ENCODE data around the gene RPLP2.

RPLP2 gene

GRCh38 chr11:825366-826226, 15.8 kb downstream of the RPLP2 start:
- no peak for DNase-seq

- DNase-seq: no peak
Observed at GRCh38 chr11:826227-826621, 16.5 kb downstream of the RPLP2 start.

GRCh38 chr11:826836-827145, 17.0 kb downstream of the RPLP2 start:
- DNase-seq: no peak

- DNase-seq: no peak
Observed at GRCh38 chr11:827146-827896, 17.6 kb downstream of the RPLP2 start.

GRCh38 chr11:827897-828192, 18.1 kb downstream of the RPLP2 start, which contains the start of gene CRACR2B:
Gene CRACR2B (plus strand): TSS chr11:827919. CDS start chr11:828608, 689 bp downstream.
- no peak for DNase-seq

- no peak for DNase-seq
Observed at GRCh38 chr11:828506-829175, 18.9 kb downstream of the RPLP2 start.

GRCh38 chr11:829176-829846, 19.5 kb downstream of the RPLP2 start:
- DNase-seq: no peak

GRCh38 chr11:829847-830294, 20.1 kb downstream of the RPLP2 start:
- DNase-seq: no peak

- peak; percentile 18 to 57 for DNase-seq
Observed at GRCh38 chr11:830295-831117, 20.7 kb downstream of the RPLP2 start.

GRCh38 chr11:831118-831864, 21.5 kb downstream of the RPLP2 start:
- no peak for DNase-seq

GRCh38 chr11:831961-832528, 22.3 kb downstream of the RPLP2 start:
- DNase-seq: no peak

- peak; percentile 59 to 72 for DNase-seq
Observed at GRCh38 chr11:832529-833113, 22.9 kb downstream of the RPLP2 start, which contains the start of gene CD151. Gene CD151 (plus strand): TSS chr11:832952. CDS start chr11:836070, 3,118 bp downstream.

- DNase-seq: peak; percentile 24 to 57
Observed at GRCh38 chr11:833114-833791, 23.5 kb downstream of the RPLP2 start.

- peak in 1 of 2 donors; percentile 48 for DNase-seq
Observed at GRCh38 chr11:833849-834311, 24.1 kb downstream of the RPLP2 start.

GRCh38 chr11:834371-835316, 24.9 kb downstream of the RPLP2 start:
- DNase-seq: peak; percentile 30 to 50

- DNase-seq: no peak
Observed at GRCh38 chr11:836274-836673, 26.5 kb downstream of the RPLP2 start.

- no peak for DNase-seq
Observed at GRCh38 chr11:836700-837099, 26.9 kb downstream of the RPLP2 start.
